GM12874 (cell line): ENCODE measurements around the gene PSMA5.

ENCODE experiments used
- CTCF ChIP-seq: IDR thresholded peaks from 2 replicates; pipeline ENCODE4 v1.5.1; 2011; ENCODE audit warnings: low read depth, mild to moderate bottlenecking, control low read depth, low read length, moderate library complexity; ENCODE audit not compliant: insufficient read depth

Gene PSMA5

DNA sequence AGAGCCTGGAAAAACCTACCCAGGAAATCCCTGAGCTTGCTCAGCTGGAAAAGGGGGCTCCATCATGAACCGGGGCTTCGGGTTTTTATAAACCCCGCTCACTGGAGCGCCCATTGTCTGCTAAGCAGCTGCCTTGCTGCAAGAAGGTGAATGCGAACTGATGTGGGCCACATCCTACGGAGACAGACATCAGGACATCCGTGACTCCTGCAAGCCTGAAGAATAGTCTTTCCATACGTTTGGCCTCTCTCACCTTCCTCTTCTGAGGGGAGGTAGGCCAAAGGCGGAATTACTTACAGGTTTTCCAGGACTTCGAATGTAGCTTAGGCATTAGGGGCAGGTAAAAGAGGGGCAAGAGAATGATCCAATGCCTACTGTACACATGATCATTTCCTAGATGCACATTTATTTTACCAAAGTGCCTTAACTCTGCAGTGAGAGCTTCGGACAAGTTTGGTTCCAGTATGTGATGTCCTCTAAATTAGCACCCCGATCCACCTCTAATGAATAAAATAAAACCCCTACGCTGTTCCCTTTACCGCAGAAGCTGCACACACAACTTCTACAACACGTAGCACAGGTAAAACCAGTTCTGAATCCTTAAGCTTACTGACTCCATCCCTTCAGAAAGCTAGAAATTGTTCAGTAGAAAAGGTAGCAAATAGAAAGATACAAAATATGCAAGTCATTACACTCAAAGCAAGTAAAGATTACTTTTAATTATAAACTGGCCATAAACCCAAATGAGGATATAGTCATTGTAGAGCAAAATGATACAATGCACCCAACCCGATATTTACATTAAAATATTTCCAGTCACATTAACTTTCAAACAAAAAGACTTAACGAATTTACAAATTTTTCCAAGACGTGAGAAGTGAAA lies 27.7 kb downstream of the PSMA5 start:
- TF ChIP-seq CTCF: no peak

GRCh38 chr1:109397581-109398342 lies 28.5 kb downstream of the PSMA5 start, which contains the start of gene SORT1:
Gene SORT1, minus strand, starts transcription at chr1:109397918. Its CDS starts 26 bp downstream, at chr1:109397892.
- no peak for TF ChIP-seq CTCF

DNA sequence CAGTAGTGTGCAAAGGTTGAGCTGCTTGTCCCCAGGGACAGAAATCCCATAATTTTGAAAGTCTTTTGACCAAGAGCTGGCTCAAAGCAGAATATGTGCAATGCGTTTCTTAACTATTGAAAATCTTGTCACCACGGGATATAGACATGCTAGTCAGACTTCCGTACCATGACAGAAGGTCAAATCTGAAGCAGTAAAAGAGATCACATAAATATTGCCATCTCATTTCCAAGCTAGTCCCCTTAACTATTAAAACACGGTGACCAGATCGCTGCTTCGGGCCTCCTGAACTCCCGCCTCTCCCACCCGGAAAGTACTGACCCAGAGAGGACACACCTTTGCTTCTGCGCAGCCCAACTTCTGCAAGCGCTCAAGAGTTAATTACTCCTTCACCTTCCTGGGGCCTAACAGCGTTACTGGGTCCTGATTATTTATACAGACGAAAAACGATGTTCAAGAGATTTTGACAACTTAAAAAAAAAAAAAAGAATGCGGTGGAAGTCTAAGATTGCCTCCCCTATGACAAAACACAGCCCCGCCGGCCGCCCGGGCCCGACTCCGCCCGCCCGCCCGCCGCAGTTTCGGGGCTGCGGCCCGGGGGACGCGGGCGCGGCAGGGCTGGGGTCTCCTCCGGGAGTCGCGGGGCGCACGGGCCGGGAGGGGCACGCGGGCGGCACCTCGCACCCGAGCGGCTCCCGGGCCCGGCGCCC lies 29.2 kb downstream of the PSMA5 start:
- no peak for TF ChIP-seq CTCF

DNA sequence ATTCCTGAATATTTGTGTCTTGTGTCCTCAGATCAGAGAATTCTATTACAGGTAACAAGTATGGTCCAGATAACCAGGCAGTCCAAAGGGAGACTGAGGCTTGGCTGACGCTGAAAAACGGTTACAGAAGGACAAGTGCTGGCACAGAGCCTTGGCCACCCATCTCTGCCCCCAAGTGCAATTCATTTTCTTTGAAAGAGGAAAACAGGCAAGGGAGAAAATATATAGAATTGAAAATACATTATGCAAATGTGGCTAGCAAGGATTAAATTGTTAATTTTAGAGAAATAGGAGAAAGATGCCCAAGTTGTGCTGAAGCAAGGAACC lies 29.8 kb downstream of the PSMA5 start:
- TF ChIP-seq CTCF: no peak

DNA sequence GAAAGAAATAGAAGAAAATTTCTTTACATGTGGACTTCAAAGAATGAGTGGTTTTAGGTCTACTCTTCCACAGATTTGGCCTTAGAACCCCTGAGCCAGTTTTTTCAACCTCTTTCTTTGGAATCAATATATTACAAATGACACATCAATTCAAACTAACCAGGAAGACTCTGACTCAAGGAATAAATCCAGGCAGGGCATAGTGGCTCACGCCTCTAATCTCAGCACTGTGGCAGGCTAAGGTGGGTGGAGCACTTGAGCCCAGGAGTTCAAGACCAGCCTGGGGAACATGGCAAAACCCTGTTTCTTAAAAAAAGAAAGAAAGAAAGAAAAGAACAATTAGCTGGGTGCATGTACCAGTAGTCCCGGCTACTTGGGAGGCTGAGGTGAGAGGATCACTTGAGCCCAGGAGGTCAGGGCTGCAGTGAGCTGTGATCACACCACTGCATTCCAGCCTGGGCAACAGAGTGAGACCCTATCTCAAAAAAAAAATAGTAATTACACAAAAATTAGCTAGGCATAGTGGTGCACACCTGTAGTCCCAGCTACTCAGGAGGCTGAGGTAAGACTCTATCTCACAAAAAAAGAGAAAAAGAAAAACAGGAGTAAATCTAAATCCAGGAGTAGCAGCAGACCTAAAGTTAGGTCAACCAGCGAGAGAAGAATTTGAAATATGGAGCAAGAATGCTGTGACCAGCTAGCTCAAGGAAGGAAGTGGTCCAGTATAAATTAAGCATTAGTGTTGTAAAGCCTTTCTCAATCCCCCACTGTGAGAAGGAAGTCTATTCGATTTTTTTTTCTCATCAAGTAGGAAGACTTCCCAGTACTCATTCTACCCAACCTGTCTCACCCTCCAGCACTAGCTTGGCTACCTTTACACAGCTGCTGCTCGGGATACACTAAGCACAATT lies 30.4 kb downstream of the PSMA5 start:
- TF ChIP-seq CTCF: no peak

- no peak for TF ChIP-seq CTCF
These were observed 31.5 kb downstream of the PSMA5 start for GRCh38 chr1:109394591-109395281.
